Measurements from ENCODE around the gene COLEC11.
"Not testable (repeated sequence)": the region's sequence is repeated elsewhere in the genome, so short reads cannot be mapped to it uniquely, and the experiment has no call there.

The COLEC11 gene

DNA sequence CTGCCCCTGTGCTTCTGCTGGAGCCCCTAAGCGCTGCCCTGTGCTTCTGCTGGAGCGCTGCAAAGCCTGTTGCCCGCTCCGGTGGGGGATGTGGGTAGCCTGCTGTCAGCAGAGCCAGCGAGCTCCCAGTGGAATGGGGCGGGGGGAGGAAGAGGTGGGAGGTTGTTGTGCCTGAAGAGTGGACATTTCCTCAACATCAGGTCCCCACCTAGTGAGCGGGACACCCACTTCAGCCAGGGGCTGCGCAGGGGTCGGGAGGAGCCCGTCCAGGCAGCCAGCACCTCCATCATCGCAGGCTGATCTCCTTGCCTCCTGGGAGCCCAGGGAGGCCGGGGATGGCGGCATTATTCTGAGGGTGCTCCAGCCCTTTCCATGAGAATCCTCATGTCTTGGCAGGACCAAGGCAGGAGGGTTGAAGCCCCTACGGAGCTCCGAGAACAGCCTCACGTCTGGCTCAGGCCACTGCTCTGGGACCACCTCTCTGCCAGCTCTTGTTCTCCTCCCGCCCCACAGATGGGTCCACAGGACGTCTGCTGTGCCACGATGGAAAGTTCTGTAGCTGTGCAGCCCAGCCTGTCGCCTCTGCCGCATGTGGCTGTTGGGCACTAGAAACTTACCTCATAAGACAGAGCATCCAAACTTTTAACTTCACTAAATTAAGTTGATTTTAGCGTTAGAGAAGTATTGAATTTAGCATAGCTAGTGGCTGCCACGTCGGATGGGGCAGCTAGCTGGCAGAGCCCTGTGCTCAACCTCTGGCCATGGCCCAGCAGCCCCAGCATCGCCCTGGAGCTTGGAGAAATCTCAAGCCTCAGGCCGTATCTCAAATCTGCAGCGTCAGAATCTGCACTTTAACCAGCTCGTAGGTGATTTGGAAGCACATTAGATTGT lies 61.2 kb downstream of the COLEC11 start:
- DNase-seq: no peak

DNA sequence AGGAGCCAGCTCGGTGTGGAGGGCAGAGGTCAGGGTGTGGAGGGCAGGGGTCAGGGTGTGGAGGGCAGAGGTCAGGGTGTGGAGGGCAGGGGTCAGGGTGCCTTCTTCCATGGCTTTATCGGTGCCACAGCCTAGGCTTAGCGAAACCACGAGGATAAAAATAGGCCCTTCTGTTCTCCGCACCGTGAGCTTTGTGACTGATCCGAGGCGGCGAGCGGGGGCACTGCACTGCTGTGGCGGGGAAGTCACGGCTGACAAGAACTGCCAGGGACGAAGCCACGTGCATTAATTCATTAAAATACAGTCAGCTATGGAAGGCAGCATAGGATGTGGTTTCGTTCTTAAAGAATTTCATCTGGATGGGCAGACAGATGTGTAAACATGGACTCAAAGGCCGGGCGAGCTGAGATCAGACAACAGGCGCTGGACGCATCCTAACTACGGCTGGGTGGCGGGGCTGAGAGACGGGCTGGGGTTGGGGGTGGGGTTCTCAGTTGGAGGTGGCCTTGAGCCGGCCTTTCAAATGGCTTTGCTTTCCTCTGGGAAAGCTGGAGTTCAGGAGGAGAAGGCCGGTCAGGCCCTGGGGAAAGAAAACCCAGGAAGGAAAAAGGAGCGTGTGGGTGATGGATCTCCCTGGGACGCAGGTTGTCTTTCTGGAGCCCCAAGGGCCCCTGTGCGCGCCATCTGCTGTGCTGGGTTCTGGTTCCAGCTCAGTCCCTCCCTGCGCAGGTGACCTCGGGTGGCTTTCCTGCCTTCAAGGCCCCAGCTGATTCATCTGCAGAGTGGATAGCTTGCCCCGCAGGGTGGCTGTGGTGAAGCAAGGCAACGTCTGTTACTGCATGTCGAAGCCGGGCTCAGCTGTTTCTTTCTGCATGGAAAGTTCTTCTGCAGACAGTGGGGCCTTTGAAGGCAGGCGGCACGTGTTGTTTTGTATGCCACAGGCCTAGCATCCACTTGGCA lies 62.1 kb downstream of the COLEC11 start:
- no peak for DNase-seq

DNA sequence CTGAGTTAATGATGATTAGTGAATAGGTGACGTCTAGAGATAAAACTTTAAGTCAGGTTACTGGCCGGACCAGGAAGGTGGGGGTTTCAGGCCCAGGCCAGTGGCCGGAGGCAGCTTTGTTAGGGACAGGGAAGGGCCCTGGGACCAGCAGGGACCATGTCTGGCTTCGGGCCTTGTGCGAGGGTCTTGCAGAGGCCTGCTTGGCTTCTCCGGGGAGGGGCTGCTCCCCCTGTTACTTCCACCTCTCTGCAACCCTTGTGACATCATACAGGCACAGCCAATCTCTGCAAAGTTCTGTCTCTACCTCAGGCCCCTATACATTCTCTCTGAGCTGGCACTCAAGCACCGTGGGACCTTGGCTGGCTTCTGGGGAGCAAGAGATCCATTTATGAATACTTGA lies 63.0 kb downstream of the COLEC11 start, which contains the start of gene ALLC:
ALLC (plus strand) TSS at position 320 of the 400 bp plus-strand sequence. CDS start 12,958 bp downstream, outside the sequence.
- no peak for DNase-seq

DNA sequence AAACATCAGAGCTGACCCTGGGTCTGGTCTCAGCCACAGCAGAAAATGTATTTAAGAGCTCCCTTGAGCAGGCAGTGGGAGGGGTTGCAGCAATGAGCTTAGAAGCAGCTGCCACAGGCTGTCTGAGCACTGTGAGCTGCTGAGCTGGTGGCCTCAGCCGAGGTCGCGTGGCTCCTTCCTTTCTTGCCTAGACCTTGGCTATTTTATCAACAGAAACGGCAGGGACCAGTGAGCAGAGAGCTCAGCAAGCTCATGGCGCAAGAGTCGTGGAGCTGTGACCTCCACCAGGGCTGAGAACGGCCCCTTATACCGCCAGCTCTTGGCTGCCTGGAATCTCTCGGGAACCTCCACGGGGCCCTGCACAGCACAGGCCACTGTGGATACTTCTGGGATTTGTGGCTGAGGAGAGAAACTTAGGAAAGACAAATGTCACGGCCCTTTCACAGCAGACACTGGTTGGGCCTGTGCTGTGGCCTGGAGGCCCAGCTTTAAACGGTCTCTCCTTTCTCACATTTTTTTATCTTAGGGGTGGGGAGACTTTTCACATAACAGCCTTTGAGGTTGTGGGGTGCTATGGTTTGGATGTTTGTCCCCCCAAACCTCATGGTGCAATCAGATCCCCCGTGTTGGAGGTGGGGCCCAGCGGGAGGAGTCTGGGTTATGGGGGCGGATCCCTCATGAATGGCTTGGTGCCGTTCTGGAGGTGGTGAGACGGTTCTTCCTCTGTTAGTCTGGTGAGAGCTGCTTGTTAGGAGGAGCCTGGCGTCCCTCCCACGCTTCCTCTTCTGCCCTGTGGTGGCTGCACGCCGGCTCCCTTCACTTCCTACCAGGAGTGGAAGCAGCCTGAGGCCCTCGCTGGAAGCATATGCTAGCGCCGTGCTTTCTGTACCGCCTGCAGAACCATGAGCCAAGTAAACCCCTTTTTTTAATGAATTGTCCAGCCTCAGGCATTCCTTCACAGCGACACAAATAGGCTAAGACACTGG lies 64.8 kb downstream of the COLEC11 start:
- peak; percentile 19 for DNase-seq

DNA sequence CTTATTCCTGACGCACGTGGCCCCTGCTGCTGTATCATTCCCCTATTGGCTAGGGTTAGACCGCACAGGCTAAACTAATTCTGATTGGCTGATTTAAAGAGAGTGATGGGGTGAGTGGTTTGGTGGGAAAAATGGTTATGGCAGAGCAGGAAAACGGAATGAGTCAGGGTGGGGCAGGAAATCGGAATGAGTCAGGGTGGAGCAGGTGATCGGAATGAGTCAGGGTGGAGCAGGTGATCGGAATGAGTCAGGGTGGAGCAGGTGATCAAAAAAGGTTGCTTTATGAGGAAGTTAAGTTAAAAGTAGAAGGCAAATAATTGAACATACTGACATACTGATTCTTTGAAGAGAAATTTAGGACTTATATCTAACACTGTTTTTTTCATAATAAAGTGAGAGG lies 65.7 kb downstream of the COLEC11 start:
- not testable (repeated sequence) for DNase-seq

DNA sequence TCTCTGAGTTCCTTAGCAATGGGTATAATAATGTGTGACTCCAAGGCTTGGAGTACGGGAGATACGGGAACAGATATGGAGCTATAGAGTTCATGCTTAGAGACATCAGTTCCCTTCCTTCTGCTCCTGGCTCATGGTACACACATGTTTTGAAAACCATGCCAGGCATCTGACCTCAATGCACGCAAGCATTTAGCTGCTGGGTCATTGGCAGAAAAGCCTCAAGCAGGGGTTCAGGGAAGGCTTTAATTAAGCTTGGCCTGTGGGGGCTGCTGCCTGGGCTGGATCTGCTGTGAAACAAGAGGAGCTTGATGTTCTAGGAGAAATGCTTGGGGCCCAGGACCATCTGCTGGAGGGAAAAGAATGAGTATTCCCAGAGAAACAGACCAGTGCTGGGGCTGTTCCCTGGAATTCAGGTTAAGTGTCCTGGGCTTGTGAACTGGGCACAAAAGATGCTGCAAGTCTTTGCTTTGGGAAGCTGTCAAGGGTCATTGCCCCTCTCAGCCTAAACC lies 66.3 kb downstream of the COLEC11 start:
- DNase-seq: no peak

DNA sequence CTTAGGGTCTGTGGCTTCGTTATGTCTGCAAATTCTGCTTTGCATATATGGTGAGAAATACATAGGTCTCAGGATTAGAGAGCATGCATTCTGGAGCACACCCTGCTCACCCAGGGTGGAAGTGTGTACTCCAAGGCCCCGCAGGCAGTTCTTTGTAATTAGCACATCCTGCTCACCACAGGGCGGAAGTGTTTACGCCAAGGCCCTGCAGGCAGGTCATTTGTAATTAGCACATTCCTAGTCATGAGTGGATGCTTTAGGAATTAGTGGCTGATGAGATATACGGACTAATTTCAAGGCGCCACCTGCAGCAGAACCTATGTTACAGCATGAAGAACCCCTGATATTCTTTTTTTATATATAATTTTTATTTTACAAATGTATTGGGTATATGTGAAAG lies 67.3 kb downstream of the COLEC11 start:
- no peak for DNase-seq

DNA sequence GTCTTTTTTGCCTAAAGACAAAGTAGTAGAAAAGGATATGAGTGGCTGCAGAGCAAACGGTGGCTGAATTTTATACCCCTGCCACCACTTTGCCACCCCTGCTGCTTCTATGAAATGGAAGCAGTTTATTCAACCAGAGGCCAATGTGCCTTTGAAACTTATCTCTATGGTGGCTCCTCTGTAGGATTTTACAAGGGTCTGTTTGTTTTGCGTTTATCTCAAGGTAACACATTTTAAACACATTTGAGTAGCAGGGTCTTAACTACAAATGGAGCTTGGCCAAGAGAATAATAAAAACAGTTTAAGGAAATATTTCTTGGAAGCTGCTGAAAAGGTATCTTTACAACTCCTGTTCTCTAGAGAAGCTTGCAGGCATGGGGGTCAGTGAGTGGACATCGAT lies 69.2 kb downstream of the COLEC11 start:
- no peak for DNase-seq

DNA sequence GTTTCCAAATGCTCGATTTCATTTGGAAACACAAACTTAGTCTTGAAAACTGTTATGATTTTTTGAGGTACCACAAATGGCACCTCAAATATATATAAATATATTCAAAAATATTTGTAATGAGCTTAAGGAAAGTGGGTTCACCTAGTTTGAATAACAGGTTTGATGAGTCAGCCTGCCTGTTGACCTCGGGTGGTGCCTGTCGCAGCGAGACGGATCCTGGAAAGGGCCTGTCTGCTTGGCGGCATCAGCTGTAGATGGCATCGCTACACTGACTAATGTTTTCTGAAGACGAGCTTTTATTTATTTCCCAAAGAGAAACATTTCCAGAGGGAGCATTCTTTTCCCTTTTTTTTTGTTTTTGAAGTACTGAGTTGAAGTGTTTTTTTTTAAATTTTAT lies 70.0 kb downstream of the COLEC11 start:
- no peak for DNase-seq

DNA sequence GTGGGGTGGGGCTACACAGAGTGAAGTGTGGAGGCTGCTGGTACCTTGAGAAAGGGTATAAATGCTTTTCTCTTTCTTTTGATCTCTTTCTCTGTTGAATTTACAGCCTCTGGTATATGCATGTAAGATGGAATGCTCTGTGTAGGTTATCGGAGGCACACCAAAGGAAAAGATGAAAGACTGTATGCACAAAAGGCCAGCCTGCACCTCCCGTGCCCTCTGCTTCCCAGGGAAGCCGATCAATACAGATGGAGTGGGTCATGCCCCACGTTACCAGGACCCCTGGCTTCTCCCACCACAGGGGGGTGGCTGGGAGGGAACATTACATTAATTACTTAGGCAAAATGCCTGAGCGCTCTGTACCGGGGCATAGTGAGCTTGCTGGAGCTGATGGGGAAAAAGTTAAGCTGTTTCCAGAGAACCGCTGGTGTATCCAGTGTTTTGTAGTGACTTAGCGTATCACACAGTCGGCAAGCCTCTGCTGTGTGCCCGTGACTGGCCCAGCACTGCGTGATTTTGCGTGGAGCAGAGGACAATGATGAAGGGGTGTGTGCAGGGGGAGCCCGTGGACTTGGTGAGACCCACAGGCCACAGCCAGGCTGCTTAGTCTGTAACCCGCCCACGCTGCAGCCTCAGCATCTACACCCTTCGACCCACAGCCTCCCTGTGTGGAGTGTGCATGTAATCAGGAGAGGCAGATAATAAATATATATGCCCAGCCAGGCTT lies 71.1 kb downstream of the COLEC11 start:
- no peak for DNase-seq

DNA sequence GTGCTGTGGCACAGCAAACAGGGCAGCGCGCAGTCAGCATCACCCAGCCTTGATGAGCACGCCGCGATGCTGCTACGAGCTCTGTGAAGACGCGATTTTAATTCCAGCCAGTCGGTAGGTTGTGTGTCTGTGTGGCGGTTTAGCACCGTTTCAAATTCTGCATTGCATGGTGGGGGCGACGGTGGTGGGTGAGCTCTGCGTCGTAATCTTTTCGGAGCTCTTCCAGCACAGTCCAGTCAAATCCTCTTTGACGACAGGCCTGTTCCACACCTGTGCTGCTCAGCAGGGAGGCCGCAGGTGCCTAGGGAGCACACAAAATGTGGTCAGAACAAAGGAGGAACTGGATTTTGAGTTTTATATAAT lies 71.7 kb downstream of the COLEC11 start:
- peak; percentile 18 for DNase-seq

DNA sequence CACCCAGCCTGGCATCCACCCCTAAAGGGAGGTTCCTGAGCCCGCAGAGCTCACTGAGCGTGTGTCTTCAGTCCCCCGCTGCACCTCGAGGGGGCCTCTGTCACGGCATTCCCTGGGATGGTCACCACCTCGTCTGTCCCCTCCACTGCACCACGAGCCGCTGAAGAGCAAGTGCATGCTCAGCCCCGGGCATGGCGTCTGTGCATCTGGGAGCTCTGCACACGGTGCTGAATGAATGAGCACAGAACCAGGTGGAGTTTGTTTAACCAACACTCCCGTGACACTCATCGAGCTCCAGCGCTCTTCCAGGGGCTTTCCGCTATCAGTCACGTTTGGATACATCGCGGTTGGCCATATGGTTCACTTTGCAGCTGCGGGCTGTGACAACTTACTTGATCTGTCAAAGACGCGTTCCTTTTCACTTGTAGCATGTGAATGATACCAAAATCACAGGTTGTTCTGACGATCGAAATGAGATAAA lies 72.3 kb downstream of the COLEC11 start:
- DNase-seq: peak; percentile 45

DNA sequence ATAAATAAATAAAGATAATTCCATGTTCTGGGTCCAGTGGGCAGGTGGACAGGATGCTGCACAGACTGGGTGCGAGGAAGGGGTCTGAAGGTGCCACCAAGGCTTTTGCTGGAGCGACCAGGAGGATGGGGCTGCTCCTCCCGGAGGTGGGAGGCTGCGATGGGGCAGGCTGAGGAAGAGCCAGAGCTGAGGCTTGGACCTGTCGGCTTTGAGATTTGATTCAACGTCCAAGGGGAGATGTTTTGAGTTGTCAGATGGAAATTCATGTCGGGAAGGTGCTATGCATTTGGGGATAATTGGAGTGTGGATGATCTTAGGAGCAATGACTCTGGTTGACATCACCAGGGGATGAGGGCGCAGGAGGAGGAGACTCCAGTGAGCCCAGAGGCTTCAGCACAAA lies 74.7 kb downstream of the COLEC11 start:
- DNase-seq: no peak

DNA sequence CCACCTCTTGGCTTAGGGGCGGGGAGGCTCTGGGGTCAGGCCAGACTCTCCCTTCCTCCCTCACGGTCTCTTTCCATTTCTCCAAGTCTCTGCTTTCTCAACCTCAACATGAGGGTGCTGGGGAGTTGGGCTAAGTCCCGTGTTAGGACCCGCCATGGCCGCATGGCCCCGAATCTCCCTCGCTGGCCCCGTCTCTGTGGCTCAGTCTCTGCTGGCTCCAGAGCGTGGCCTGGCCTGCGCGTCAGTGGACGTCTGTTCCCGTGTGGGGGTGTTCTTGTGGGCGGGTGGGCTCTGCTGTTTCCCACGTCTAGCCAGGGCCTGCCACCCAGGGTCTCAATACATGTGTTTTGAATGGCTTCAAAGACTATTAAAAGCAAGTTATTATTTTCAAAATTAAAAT lies 75.5 kb downstream of the COLEC11 start:
- DNase-seq: no peak

DNA sequence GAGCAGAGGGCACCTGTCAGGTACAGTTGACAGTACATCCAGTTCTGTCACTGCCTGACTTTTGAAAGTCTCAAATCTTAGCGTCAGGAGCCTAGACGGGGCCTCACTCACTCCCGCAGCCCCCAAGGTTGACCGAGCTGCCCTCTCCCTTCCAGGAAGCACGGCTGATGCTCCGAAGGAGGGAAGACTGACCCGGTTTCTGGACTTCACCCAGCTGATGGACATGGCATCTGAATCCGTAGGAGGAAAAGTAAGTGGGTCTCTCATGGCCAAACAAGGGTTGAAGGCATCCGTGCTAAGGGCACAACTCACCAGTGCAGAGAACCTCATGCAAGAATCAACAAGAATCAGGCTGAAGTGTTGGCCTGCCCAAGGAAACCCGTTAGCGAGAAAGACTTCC lies 76.0 kb downstream of the COLEC11 start:
- no peak for DNase-seq

DNA sequence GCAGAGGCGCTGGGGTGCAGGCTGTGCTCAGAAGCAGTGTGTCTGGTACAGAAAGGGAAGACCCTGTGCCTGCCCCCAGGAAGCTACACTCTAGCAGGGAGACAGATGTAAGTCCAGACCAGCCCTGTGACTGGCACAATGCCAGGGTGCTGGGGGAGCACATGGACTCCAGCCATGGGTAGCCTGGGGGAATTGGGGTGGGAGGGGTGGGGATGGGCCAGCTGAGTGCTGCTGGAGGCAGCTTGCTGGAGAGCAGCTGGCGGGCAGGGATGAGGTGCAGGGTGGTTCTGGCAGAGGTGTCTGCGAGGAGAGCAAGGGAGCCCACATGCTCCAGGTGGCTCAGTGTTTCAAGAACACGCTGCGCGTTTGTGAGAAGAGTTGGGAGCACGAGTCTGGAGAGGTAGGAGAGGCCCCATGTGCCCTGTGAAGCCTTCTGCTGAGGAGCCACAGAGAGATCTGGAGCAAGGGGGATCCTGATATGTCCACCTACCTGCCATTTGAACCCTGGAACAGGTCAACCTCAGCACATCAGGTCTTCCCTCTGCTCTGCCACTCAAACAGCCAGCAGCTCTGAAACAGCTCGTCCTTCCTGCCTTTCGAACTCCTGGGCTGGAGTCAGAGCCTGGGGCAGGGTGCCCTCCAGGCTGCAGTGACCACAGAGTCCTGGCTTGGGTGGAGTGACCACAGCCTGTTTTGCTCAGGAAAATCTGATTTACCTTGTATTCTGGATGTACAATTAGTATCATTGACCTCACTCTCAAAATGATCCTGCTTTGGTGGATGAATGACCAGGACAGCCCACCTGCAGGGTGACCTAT lies 78.2 kb downstream of the COLEC11 start:
- no peak for DNase-seq

DNA sequence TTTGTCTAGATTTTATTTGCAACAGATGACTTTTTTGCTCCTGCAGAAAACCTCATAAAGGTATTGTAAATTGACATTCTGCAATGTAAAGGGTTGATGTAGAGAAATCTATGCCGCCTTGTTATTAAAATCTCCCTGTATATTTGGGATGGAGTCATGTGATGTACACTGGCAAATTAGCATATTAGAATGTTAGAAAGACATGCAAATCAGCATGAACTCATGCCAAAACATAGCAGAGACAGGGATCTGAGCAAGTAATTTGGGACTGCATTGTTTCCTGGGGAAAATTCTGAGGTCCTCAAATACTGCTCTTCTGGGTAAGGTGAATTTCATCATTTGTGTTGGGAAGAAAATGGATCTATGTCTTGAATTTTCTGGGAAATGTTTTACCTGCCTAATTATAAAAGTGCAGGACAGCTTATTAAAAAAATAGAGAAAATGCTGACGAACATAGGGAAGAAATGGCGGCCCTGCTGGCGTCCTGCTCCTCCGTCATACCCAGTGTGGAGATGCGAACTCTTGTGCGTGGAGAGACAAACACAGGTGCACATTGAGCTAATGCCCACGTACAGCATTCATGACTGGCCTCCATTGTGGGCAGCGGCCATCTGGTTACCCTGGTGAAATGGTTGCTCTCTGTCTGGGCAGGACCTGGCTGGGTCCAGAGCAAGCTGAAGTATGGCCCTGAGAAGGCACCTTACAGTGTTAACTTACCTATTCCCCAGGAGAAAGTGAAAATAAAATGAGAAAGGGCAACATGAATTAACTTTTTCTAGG lies 79.3 kb downstream of the COLEC11 start:
- DNase-seq: no peak

DNA sequence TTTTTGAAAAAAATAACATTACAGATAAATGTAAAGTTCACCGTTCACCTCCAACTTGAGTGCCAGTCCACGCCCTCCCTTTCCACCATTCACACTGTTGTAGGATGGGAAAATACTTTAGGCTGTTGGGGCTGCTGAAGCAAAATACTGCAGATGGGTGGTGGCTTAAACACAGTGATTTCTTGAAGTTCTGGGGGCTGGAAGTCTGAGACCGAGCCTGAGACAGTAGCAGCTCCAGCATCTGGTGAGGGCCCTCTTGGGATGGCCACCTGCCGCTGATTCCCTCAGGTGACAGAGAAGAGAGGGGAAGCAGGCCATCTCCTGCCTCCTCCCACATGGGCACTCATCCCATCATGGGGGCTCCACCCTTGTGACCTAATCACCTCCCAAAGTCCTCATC lies 80.8 kb downstream of the COLEC11 start:
- no peak for DNase-seq

DNA sequence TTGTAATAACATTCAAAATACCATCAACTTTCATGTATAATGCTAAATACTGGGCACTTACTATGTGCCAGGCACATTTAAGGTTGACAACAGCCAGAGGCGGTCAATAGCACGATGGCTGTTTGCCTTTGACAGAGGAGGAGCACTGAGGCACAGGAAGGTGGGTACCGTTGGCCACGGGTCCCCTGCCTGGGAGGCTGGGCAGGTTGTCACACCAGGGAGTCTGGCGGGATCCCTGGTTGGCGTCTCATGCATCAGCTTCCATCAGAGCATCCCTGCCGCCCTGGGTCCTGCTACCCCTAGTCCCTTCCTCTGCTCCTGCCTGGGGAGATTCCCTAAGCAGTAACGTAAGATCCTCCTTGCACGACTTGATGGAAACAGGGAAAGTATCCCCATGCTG lies 82.5 kb downstream of the COLEC11 start:
- DNase-seq: no peak

DNA sequence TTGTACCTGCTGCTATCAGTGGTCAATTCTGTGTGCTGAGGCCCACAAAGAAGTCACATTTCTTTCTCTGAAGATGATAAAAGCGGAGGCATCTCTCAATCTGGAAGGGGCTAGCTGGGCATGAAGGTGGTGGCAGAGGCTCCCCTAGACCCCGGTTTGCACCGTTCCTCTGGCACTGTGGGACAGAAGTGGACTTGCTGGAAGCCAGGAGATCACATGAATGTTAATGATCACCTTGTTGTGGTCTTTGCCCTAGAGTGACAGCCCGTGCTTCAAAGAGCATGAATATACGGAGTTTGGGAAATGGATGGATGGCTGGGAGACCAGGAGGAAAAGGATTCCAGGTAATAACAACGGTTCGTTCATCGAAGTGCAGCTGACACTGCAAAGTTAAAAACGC lies 83.3 kb downstream of the COLEC11 start:
- DNase-seq: no peak

Data from NCI-H774 (cell line).